ENCODE results near the gene ATP23.
A peak's percentile ranks its signal among the peaks of the same experiment; 100 is the strongest.

ATP23 gene

DNA sequence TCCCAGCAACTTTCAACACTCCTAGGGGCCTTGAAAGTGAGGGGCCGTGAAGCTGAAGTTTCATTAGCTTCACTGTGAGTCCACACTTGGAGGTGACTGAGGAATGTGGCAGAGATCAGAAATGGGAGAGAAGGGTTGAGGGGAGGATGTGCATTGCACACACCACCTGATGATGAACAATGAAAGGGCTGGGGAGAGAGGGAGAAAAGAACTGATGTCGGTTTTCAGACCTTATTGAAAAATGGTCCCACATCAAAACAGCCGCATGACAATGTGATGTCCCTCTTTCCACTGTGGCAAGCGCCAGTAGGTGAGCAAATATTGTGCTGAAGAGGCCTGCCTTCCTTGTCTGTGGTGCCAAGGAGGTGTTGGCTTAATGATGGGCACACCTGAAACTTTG lies 32.3 kb upstream of the ATP23 start:
- no peak for DNase-seq

DNA sequence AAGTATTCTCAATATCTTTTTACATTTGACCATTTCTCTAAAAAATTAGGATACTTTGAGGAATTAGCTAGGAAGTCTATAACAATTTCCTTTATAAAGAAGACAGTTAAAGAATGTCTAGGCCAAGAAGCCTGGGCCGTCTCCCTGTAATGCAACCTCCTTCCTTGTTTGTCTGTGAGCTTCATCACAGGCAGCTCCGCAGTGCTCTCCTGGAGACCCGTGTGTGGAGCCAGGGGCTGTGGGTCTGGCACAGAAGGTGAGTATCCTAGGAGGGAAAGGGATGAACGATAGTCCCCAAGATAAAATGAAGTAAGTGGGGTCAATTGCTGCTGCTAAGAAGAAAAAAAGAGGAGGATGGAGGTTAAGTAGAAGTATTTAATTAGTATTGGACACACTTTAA lies 31.8 kb upstream of the ATP23 start:
- DNase-seq: no peak

DNA sequence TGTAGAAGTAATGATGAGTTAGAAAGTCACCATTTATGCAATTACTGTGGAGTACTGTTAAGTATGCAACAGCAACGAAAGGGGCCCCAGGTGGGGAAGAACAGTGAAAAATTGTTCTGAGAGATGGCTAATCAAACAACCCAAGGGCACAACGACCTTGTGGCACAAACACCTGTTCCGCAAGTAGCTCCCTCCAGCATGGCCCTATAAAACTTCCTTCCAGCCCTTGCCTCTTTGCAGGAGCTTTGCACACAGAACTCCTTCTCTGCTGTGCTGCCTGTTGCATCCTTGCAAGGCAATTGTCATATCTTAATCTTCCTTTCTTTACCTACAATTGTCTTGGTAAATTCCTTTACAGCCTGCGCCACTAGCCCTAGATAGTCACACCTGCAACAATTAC lies 23.2 kb upstream of the ATP23 start:
- no peak for DNase-seq

- no peak for DNase-seq
Measured at GRCh38 chr12:57927086-57927485, 14.3 kb upstream of the ATP23 start.

DNA sequence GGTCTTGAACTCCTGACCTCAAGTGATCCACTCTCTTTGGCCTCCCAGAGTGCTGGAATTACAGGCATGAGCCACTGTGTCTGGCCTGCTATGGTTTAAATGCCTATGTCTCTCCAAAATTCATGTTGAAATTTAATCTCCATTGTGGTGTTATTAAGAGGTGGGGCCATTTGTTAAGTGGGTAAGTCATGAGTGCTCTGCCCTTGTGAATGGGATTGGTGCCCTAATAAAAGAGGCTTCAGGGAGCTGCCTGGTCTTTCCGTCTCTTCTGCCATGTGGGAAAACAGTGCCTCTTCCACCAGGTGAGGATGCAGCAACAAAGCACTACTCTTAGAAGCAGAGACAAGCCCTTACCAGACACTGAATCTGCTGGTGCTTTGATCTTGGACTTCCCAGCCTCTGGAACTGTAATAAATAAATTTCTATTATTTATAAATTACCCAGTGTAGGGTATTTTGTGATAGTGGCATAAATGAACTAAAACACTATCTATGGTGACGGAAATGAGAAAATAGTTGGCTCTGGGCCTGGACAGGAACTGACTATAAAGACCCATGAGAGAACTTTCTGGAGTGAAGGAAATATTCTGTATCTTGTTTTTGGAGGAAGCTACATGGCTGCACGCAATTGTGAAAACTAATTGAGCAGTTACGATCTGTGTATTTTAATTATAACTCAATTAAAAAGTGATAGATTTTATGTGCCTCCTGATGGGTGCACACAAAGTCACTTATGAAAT lies 12.1 kb upstream of the ATP23 start:
- no peak for DNase-seq

GRCh38 chr12:57934819-57935218 lies 6.5 kb upstream of the ATP23 start:
- no peak for DNase-seq

- DNase-seq: no peak
Measured at GRCh38 chr12:57935331-57935730, 6.0 kb upstream of the ATP23 start.

DNA sequence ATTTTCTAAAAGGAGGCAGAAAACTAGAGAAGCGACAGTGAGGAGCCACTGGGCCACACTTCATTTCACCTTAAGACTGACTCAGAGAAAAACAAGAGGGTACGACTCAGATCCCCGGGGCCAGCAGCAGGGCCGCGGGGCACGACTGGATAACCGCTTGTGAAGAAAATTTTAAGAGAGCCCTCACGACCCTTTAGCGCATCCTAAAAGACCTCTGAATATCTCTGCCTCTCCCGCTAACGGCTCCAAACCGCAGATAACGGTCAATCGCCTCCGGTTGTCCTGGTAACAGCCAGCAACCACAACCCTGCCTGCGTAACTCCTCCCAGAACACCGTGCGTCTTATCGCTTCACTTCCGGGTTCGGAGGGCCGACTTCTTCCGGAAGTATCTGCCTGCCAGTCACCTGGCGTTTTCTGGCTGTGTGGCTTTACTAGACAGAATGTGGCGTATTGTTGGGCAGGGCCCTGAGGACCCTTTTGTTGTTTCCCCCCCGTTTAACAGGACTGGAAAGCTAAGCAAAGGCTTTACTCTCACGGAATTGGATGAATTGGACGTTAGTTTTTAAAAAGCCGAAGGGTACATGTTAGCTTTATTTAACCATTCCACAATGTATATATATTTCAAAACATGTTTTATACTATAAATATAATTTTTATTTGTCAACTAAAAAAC lies 5.4 kb upstream of the ATP23 start:
- peak; percentile 82 for DNase-seq

DNA sequence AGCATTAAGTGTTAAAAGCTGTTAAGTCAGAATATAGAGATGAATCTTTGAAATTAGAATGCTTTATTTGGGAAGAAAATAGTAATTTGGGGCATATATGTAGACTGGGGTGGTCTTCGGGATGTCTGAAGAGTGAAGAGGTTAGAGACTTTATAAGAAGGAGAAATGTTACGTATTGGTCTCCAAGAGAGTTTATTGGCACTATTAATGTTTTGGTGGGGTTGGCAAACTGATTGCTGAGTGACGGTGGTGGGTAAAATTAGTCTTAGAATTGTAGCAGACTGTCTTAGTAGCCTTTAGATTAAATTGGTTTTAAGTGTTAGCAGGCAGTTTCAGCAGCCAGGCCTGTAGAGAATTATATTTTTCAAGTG lies 4.9 kb upstream of the ATP23 start:
- no peak for DNase-seq

DNA sequence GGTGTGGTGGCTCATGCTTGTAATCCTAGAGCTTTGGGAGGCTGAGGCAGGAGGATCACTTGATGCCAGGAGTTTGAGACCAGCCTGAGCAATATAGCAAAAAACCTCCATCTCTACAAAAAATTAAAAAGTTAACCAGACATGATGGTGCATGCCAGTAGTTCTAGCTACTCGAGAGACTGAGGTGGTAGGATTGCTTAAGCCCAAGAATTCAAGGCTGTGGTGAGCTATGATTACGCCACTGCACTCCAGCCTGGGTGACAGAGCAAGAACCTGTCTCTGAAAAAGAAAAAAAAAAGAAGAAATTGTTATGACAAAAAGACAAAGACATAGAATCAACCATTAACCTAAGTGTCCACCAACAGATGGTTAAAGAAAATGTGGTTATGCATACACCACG lies 2.1 kb upstream of the ATP23 start:
- DNase-seq: no peak

GRCh38 chr12:57940052-57940914 lies 1.1 kb upstream of the ATP23 start:
- DNase-seq: no peak

DNA sequence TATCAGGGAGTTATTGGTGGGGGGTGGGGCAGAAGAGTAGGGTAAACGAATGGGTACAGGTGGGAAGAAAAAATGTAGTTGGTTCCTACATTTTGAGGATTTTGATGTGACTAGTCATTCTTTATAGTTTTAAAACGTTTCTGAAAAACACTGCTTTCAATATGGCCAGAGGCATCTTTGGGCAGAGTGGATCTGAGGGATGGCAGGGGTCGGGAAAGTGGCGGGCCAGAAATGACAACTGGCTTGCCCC lies 527 bp upstream of the ATP23 start:
- no peak for DNase-seq

- no peak for DNase-seq
Measured at GRCh38 chr12:57943438-57944080, 2.2 kb downstream of the ATP23 start.

DNA sequence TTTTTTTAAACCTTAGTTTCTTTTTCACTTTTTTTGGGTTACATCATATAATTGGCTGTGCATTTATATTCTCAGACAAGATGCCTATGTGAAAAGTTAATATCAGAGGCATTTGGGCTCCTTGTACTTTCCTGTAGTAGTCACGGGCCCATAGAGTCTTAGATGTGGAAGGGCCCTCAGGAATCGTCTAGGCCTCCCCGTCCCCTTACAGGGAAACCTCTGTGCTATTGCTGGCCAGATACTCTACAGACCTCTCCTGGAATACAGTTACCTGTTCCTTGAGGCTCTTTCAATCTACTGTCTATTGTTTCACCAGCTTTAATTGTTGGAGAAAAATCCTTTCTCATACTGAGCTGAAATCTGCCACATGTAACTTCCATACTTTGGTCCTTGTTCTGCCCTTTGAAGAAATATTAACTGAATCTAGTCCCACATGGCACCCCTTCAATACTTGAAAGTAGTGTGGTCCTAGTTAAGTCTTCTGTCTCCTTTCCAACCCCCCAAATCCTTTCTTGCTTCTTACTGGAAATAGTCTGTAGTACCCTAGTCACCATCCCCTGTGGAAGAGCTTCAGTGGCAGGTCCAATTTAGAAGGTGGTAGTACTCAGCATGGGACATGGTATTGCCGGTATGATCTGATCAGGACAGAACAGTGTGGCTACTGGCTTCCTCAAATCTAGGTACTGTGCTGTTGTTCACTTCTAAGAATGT lies 3.1 kb downstream of the ATP23 start:
- DNase-seq: no peak

GRCh38 chr12:57952766-57953165 lies 11.4 kb downstream of the ATP23 start:
- no peak for DNase-seq

DNA sequence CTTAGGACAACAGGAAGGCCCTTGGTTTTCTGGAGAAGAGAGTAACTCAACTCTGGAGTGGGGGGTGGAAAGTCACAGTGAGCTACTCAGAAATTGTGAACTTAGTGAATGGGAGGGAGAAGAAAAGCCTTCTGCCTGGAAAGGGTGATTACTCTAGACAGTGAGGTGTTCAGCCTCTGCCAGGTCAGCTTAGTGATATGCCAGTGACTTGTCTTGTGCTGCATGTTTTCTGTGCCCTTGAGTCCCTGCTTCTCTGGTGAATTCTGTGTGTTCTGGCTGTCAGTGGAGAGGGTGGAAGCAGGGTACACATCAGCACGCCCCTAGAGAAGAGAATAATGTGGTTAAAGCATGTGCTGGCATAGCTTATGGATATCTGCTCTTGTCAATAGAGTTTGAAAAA lies 13.4 kb downstream of the ATP23 start:
- DNase-seq: no peak

- no peak for DNase-seq
Measured at GRCh38 chr12:57958061-57958657, 16.8 kb downstream of the ATP23 start.

GRCh38 chr12:57964421-57964820 lies 23.1 kb downstream of the ATP23 start:
- DNase-seq: no peak

- DNase-seq: no peak
Measured at GRCh38 chr12:57965766-57966165, 24.4 kb downstream of the ATP23 start.

DNA sequence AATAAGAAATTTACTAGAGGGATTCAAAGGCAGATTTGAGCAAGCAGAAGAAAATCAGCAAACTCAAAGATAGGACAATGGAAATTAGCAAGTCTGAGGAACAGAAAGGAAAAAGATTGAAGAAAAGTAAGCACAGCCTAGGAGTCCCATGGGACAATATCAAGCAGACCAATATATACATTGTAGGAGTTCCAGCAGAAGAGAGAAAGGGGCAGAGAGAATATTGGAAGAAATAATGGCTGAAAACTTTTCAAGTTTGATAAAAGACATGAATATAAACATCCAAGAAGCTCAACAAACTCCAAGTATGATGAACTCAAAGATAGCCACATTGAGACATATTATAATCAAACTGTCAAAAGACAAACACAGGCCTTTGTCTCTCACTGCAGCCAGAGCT lies 25.2 kb downstream of the ATP23 start:
- DNase-seq: no peak

DNA sequence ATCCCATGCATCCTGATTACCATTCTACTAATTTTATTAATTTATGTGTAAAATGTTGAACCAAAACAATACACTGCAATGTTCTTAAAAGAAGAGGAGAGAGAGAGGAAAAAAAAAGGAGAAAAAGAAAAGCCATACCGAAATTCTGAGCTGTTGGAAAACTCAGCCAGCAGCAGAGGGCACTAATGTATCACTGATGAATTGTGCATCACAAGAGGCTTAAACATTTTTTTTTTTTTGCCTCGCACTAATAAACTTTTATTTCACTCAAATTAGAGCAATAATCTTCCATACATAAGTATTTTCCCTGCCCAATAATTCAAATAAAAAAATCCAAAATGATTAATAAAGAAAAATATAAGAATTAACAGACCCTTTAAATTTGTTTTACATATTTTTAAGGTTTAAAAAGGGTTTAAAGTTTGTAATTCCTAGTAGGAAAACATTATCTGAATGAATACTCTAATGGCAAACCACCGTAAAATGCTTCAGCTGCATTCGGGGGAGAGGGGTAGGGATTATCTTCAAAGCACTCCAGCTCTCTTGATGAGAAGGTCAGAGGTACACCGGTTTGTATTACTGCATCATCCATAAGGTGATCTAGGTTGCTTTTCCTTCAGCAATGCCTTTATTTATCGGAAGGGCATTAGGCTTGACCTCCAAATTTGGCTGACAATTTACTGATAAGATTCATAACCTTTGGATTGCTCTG lies 41.9 kb downstream of the ATP23 start:
- DNase-seq: no peak

Data from stimulated activated CD4-positive, alpha-beta T cell treated with anti-CD3 and anti-CD28 coated beads, Interleukin-4, amount 100 ng/mL, for 1 hour (primary cell).